Liver (tissue), 9 donors: Measurements from ENCODE around the gene HNRNPR. TPM values are rescaled to one million over a fixed set of nuclear protein-coding genes. Genes with fewer than 3 reads are reported as not detected.

ENCODE experiments used
- DNase-seq: peaks from one replicate; pipeline ENCODE4 v3.0.0-alpha.2; 2017; ENCODE audit warnings: low spot score
- H3K27ac ChIP-seq, 2 donors: one replicate each; pipeline ENCODE4 v1.7.0; 2013; ENCODE audit warnings: inconsistent platforms in 2 of 2, low read length in 2 of 2, control low read depth in 1 of 2, low read depth in 1 of 2, mild to moderate bottlenecking in 1 of 2
- H3K27me3 ChIP-seq, 4 donors: one replicate each; pipeline versions ENCODE4 v1.6.1 to v1.7.0; 2013; ENCODE audit warnings: low read length in 3 of 4, inconsistent platforms in 1 of 4, mild to moderate bottlenecking in 1 of 4, moderate library complexity in 1 of 4; ENCODE audit not compliant: control insufficient read depth in 4 of 4, insufficient read depth in 4 of 4
- H3K36me3 ChIP-seq, 4 donors: one replicate each; pipeline versions ENCODE4 v1.6.1 to v1.7.0; 2013; ENCODE audit warnings: low read length in 3 of 4, mild to moderate bottlenecking in 3 of 4, low read depth in 1 of 4, moderate library complexity in 1 of 4; ENCODE audit not compliant: control insufficient read depth in 4 of 4, insufficient read depth in 3 of 4
- H3K4me1 ChIP-seq, 4 donors: one replicate each; pipeline versions ENCODE4 v1.6.1 to v1.7.0; 2013; ENCODE audit warnings: low read length in 3 of 4, mild to moderate bottlenecking in 3 of 4, moderate library complexity in 1 of 4; ENCODE audit not compliant: control insufficient read depth in 4 of 4, insufficient read depth in 4 of 4
- H3K4me3 ChIP-seq, 3 donors: one replicate each; pipeline versions ENCODE4 v1.6.1 to v1.7.0; 2013; ENCODE audit warnings: low read length in 3 of 3, control low read depth in 1 of 3, low read depth in 1 of 3, mild to moderate bottlenecking in 1 of 3
- H3K9ac ChIP-seq, 2 donors: one replicate each; pipeline ENCODE4 v1.7.0; 2013; ENCODE audit warnings: low read length in 2 of 2, mild to moderate bottlenecking in 2 of 2, moderate library complexity in 2 of 2, control low read depth in 1 of 2, low read depth in 1 of 2
- H3K9me3 ChIP-seq, 4 donors: one replicate each; pipeline versions ENCODE4 v1.6.1 to v1.7.0; 2013; ENCODE audit warnings: low read length in 3 of 4; ENCODE audit not compliant: control insufficient read depth in 4 of 4
- ATF3 ChIP-seq: IDR thresholded peaks from 2 replicates; pipeline ENCODE4 v1.6.1; 2016; ENCODE audit warnings: antibody characterized with exemption
- CTCF ChIP-seq: fragments of 150-350 bp; IDR thresholded peaks from 2 replicates; pipeline ENCODE4 v1.5.1; 2017; ENCODE audit warnings: improper control_type of control experiment, low read depth, low read length; ENCODE audit not compliant: missing input control
- EGR1 ChIP-seq, 2 donors: IDR thresholded peaks; 2 replicates each; pipeline ENCODE4 v1.6.1; 2016 to 2018; ENCODE audit warnings: antibody characterized with exemption in 2 of 2, low read depth in 2 of 2
- FOXA1 ChIP-seq: IDR thresholded peaks from 2 replicates; pipeline ENCODE4 v1.6.1; 2016; ENCODE audit warnings: antibody characterized with exemption
- FOXA2 ChIP-seq: IDR thresholded peaks from 2 replicates; pipeline ENCODE4 v1.6.1; 2016; ENCODE audit warnings: antibody characterized with exemption
- GABPA ChIP-seq, 2 donors: IDR thresholded peaks in 1 of 2; conservative IDR thresholded peaks in 1 of 2; 2 replicates each; pipeline ENCODE4 v1.6.1; 2016; ENCODE audit warnings: antibody characterized with exemption in 2 of 2, mild to moderate bottlenecking in 1 of 2, moderate library complexity in 1 of 2
- HNF4A ChIP-seq, 2 donors: conservative IDR thresholded peaks; 2 replicates each; pipeline ENCODE4 v1.6.1; 2016; ENCODE audit warnings: antibody characterized with exemption in 2 of 2, mild to moderate bottlenecking in 2 of 2
- HNF4G ChIP-seq: IDR thresholded peaks from 2 replicates; pipeline ENCODE4 v1.6.1; 2016; ENCODE audit warnings: antibody characterized with exemption
- JUND ChIP-seq, 2 donors: IDR thresholded peaks; 2 replicates each; pipeline ENCODE4 v1.6.1; 2016; ENCODE audit warnings: antibody characterized with exemption in 2 of 2
- MAX ChIP-seq: IDR thresholded peaks from 2 replicates; pipeline ENCODE4 v1.6.1; 2016; ENCODE audit warnings: antibody characterized with exemption
- NR2F2 ChIP-seq: IDR thresholded peaks from 2 replicates; pipeline ENCODE4 v1.6.1; 2016; ENCODE audit warnings: antibody characterized with exemption
- RAD21 ChIP-seq, 2 donors: IDR thresholded peaks; 2 replicates each; pipeline ENCODE4 v1.6.1; 2016; ENCODE audit warnings: antibody characterized with exemption in 2 of 2, mild to moderate bottlenecking in 2 of 2
- REST ChIP-seq: IDR thresholded peaks from 2 replicates; pipeline ENCODE4 v1.6.1; 2016; ENCODE audit warnings: antibody characterized with exemption, mild to moderate bottlenecking
- RXRA ChIP-seq, 2 donors: IDR thresholded peaks; 2 replicates each; pipeline ENCODE4 v1.6.1; 2017 to 2018; ENCODE audit warnings: antibody characterized with exemption in 2 of 2, mild to moderate bottlenecking in 1 of 2
- SP1 ChIP-seq: IDR thresholded peaks from 2 replicates; pipeline ENCODE4 v1.6.1; 2018; ENCODE audit warnings: antibody characterized with exemption, mild to moderate bottlenecking
- TAF1 ChIP-seq: conservative IDR thresholded peaks from 2 replicates; pipeline ENCODE4 v1.6.1; 2016; ENCODE audit warnings: antibody characterized with exemption, mild to moderate bottlenecking
- YY1 ChIP-seq: IDR thresholded peaks from 2 replicates; pipeline ENCODE4 v1.6.1; 2016; ENCODE audit warnings: antibody characterized with exemption, mild to moderate bottlenecking
- ZBTB33 ChIP-seq: IDR thresholded peaks from 2 replicates; pipeline ENCODE4 v1.6.1; 2016; ENCODE audit warnings: antibody characterized with exemption
- WGBS: extraction: QIAGEN DNeasy Blood & Tissue Kit; methylation state at CpG from one replicate; pipeline ENCODE4 v1.1.7; 2013; 5-methylcytosine and 5-hydroxymethylcytosine counted together
- polyA plus RNA-seq, 2 donors: library from polyadenylated mRNA; stranded (reverse) in 1 of 2; unstranded in 1 of 2; fragments of 200-250 nt in 1 of 2; fragments of >200 nt in 1 of 2; fragmentation: Nextera tagmentation in 1 of 2; extraction: Ambion mirVana in 1 of 2; gene quantifications; one replicate each; pipeline versions ENCODE4 v1.2.1 to v1.2.3, GENCODE V29; 2013 to 2015
- total RNA-seq, 2 donors: library from RNA; depleted of rRNA; stranded (reverse); fragments of >200 nt; gene quantifications; one replicate each; pipeline ENCODE4 v1.2.3, GENCODE V29; 2014
- donor health status: healthy.
- donor health status: healthy.
- donor health status: healthy.
- donor health status: healthy.
- donor health status: healthy.

Gene HNRNPR
- total and polyA plus RNA-seq, 4 donors, result 31.2 to 57.0 (median 38.4) TPM

DNA sequence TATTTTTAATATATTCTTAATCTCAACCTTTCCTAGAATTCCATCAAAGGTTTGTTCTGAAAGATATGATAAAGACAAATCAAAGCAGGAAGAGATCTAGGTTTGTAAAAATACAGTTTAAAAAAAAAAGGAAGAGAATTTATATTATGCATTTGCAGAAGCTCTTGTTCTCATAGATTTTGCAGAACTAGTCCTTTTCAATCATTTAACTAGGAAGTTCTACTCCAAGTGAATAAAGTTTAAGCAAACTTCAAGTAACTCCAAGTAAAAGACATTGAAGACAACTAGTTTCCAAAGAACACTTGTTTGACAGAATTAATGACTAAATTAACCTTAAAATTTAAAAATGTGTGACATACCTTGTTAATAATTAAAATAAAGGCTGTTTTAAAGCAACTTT, 55.9 kb downstream of the HNRNPR start:
- Histone ChIP-seq H3K4me1 (peaks cover 8 to 27% (median 21%) of the 10 kb centered on the region in 4 donors), H3K36me3 (peaks cover 2 to 4% (median 2%) of the 10 kb centered on the region in 4 donors), H3K27ac (no peak overlapping the region), H3K4me3 (no peak overlapping the region), H3K27me3 (no peaks in the 10 kb centered on the region), H3K9me3 (no peaks in the 10 kb centered on the region), H3K9ac (no peak overlapping the region)
- TF ChIP-seq REST, result no peak
- no peak for TF ChIP-seq SP1
- TF ChIP-seq FOXA2, result no peak
- no peak for TF ChIP-seq ATF3
- TF ChIP-seq FOXA1, result no peak
- TF ChIP-seq TAF1, result no peak
- no peak for TF ChIP-seq YY1
- TF ChIP-seq CTCF, result no peak
- DNase-seq, result no peak

DNA sequence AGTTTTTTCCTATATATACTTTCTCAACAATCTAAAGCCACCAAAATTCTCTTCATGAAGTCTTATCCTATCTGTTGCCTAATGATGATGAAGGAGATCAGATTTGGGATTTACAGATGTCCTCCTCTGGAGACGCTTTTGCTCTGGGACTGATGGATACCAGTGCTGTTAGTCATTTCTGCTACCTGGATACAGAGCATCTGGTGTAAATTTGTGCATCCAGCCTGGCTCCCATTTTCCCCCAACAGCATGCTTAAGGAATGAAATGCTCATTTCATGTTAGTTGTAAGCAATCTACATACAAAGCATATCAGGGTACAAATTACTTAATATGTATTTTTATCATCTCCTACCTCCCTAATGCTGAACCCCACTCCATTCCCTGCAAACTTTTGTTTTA, 57.7 kb downstream of the HNRNPR start:
- no peak overlapping the region for H3K9ac ChIP-seq
- DNase-seq, result no peak
- TF ChIP-seq NR2F2 (no peak), ATF3 (no peak), HNF4G (no peak), JUND (IDR thresholded peaks at IDR 0.05) (no peak), REST (no peak), GABPA (IDR thresholded peaks at IDR 0.05 in 1 of 2, conservative IDR thresholded peaks at IDR 0.05 in 1 of 2) (no peak), FOXA1 (no peak), TAF1 (no peak), RAD21 (IDR thresholded peaks at IDR 0.05) (no peak), EGR1 (IDR thresholded peaks at IDR 0.05; ENCODE audit: low read depth in 2 of 2) (no peak), YY1 (no peak), ZBTB33 (no peak), SP1 (no peak), MAX (no peak), HNF4A (conservative IDR thresholded peaks at IDR 0.05) (no peak), RXRA (IDR thresholded peaks at IDR 0.05) (no peak), CTCF (no peak), FOXA2 (no peak)
- WGBS, result 97% methylated on average over 1 of the region's 1 CpG
- H3K9me3 ChIP-seq, result no peaks in the 10 kb centered on the region
- H3K4me3 ChIP-seq, result no peak overlapping the region
- H3K27me3 ChIP-seq, result no peaks in the 10 kb centered on the region
- H3K4me1 ChIP-seq, result peaks cover 8 to 45% (median 38%) of the 10 kb centered on the region in 4 donors
- peaks cover 0 to 3% (median 1%) of the 10 kb centered on the region in 4 donors for H3K36me3 ChIP-seq
- no peak overlapping the region for H3K27ac ChIP-seq
